H1 (cell line): ENCODE results near the gene HSPA6. TPM values are rescaled to one million over a fixed set of nuclear protein-coding genes. Genes with fewer than 3 reads are reported as not detected.

Source experiments
- CTCF ChIA-PET: fragments of 300-600 bp; sonication (Branson Sonifier 250); formaldehyde crosslinking; loops from one replicate; lab custom pipeline; 2021; ENCODE audit not compliant: partially characterized antibody; lab: Charles Lee
- POLR2A ChIA-PET: fragments of 300-600 bp; sonication (Branson Sonifier 250); formaldehyde crosslinking; loops from one replicate; lab custom pipeline; 2021; ENCODE audit warnings: inconsistent platforms; ENCODE audit not compliant: partially characterized antibody; lab: Charles Lee
- DNase-seq, 2 experiments: peaks; one replicate each; pipeline versions ENCODE4 v3.0.0 to v3.0.0-alpha.2; 2010 to 2022; ENCODE audit warnings: low spot score in 2 of 2, low read depth in 1 of 2, mixed read lengths in 1 of 2
- FAIRE-seq: peaks from 2 replicates; lab custom pipeline; 2011; peaks lifted over from hg19 to GRCh38; lab: Jason Lieb, UNC
- H2AFZ ChIP-seq: 2 replicates; pipeline ENCODE4 v1.8.1; 2012; ENCODE audit warnings: low read length, inconsistent platforms
- H2AK5ac ChIP-seq: 2 replicates; pipeline ENCODE4 v1.6.1; 2013; ENCODE audit warnings: low read depth, low read length
- H2BK120ac ChIP-seq: replicated peaks from 2 replicates; pipeline ENCODE3; 2013; ENCODE audit warnings: low read depth, low read length, inconsistent platforms
- H2BK12ac ChIP-seq: 2 replicates; pipeline ENCODE4 v1.6.1; 2013; ENCODE audit warnings: low read depth, low read length
- H2BK15ac ChIP-seq: 2 replicates; pipeline ENCODE4 v1.6.1; 2013; ENCODE audit warnings: low read length
- H2BK20ac ChIP-seq: 2 replicates; pipeline ENCODE4 v1.6.1; 2013; ENCODE audit warnings: low read length
- H2BK5ac ChIP-seq: 2 replicates; pipeline ENCODE4 v1.6.1; 2013; ENCODE audit warnings: low read depth, low read length
- H3K14ac ChIP-seq: 2 replicates; pipeline ENCODE4 v1.6.1; 2013; ENCODE audit warnings: inconsistent platforms; ENCODE audit not compliant: insufficient read length
- H3K18ac ChIP-seq: 2 replicates; pipeline ENCODE4 v1.6.1; 2013; ENCODE audit warnings: low read length; ENCODE audit errors: extremely low read depth
- H3K23ac ChIP-seq: 2 replicates; pipeline ENCODE4 v1.6.1; 2013; ENCODE audit warnings: inconsistent platforms; ENCODE audit not compliant: insufficient read length
- H3K23me2 ChIP-seq: 2 replicates; pipeline ENCODE4 v1.6.1; 2013; ENCODE audit warnings: low read depth, low read length
- H3K27ac ChIP-seq: 2 replicates; pipeline ENCODE4 v1.6.1; 2011; ENCODE audit warnings: low read depth, low read length, inconsistent platforms
- H3K27me3 ChIP-seq, 4 experiments: replicated peaks in 1 of 4; 1 replicate in 1 of 4; 2 replicates in 3 of 4; pipeline versions ENCODE4 v1.6.1 to v1.8.1; 2011 to 2013; ENCODE audit warnings: low read length in 3 of 4, mild to moderate bottlenecking in 3 of 4, inconsistent platforms in 2 of 4, mixed read lengths in 2 of 4, moderate library complexity in 1 of 4; ENCODE audit not compliant: control insufficient read depth in 3 of 4, insufficient read depth in 3 of 4; ENCODE audit errors: extremely low read depth in 1 of 4
- H3K36me3 ChIP-seq, 4 experiments: 2 replicates each; pipeline versions ENCODE4 v1.6.1 to v1.8.1; 2011 to 2013; ENCODE audit warnings: mild to moderate bottlenecking in 4 of 4, low read length in 3 of 4, moderate library complexity in 2 of 4, control low read depth in 1 of 4, inconsistent platforms in 1 of 4; ENCODE audit not compliant: insufficient read depth in 4 of 4, control insufficient read depth in 2 of 4
- H3K4ac ChIP-seq: replicated peaks from 2 replicates; pipeline ENCODE3; 2013; ENCODE audit warnings: low read length, low read depth, mixed read lengths, inconsistent platforms; ENCODE audit not compliant: insufficient read length
- H3K4me1 ChIP-seq, 4 experiments: replicated peaks in 1 of 4; 1 replicate in 1 of 4; 2 replicates in 3 of 4; pipeline versions ENCODE4 v1.6.1 to v1.8.1; 2011 to 2013; ENCODE audit warnings: low read length in 3 of 4, inconsistent platforms in 2 of 4, mixed read lengths in 1 of 4; ENCODE audit not compliant: insufficient read depth in 4 of 4, control insufficient read depth in 3 of 4
- H3K4me2 ChIP-seq, 2 experiments: 2 replicates each; pipeline versions ENCODE4 v1.6.1 to v1.8.1; 2011 to 2013; ENCODE audit warnings: low read depth in 2 of 2, low read length in 2 of 2, control low read depth in 1 of 2, inconsistent platforms in 1 of 2, mild to moderate bottlenecking in 1 of 2; ENCODE audit not compliant: insufficient read depth in 1 of 2
- H3K4me3 ChIP-seq, 4 experiments: fragments of 200-600, 300-600 bp in 1 of 4; sonication (generic), shearing (Covaris generic), sonication (Bioruptor Twin) in 1 of 4; 2 replicates each; pipeline versions ENCODE4 v1.5.1 to v1.8.1; 2011 to 2016; ENCODE audit warnings: low read length in 4 of 4, low read depth in 3 of 4, control low read depth in 2 of 4, inconsistent platforms in 2 of 4, mild to moderate bottlenecking in 2 of 4, mixed read lengths in 1 of 4, moderate library complexity in 1 of 4; ENCODE audit not compliant: insufficient read depth in 2 of 4; ENCODE audit errors: extremely low read depth in 1 of 4
- H3K56ac ChIP-seq: replicated peaks from 2 replicates; pipeline ENCODE3; 2013; ENCODE audit warnings: low read depth, mild to moderate bottlenecking, mixed read lengths, low read length, inconsistent platforms; ENCODE audit not compliant: insufficient read length
- H3K79me1 ChIP-seq: 2 replicates; pipeline ENCODE4 v1.6.1; 2013; ENCODE audit warnings: low read depth, low read length, control low read depth
- H3K79me2 ChIP-seq, 2 experiments: 2 replicates each; pipeline versions ENCODE4 v1.6.1 to v1.8.1; 2012 to 2013; ENCODE audit warnings: low read length in 2 of 2, mild to moderate bottlenecking in 2 of 2, inconsistent platforms in 1 of 2; ENCODE audit not compliant: insufficient read depth in 2 of 2, control insufficient read depth in 1 of 2
- H3K9ac ChIP-seq, 4 experiments: replicated peaks in 1 of 4; 1 replicate in 1 of 4; 2 replicates in 3 of 4; pipeline versions ENCODE4 v1.6.1 to v1.8.1; 2011 to 2013; ENCODE audit warnings: low read depth in 3 of 4, low read length in 3 of 4, control low read depth in 2 of 4, mild to moderate bottlenecking in 2 of 4, moderate library complexity in 2 of 4, inconsistent platforms in 1 of 4; ENCODE audit errors: extremely low read depth in 1 of 4
- H3K9me3 ChIP-seq, 2 experiments: 2 replicates each; pipeline versions ENCODE4 v1.6.1 to v1.8.1; 2012 to 2013; ENCODE audit warnings: mild to moderate bottlenecking in 2 of 2, moderate library complexity in 2 of 2, control low read depth in 1 of 2, inconsistent platforms in 1 of 2, low read depth in 1 of 2, low read length in 1 of 2, mixed read lengths in 1 of 2; ENCODE audit not compliant: insufficient read depth in 2 of 2
- H4K20me1 ChIP-seq, 2 experiments: replicated peaks in 1 of 2; 2 replicates each; pipeline versions ENCODE3 to v1.8.1; 2011 to 2013; ENCODE audit warnings: inconsistent platforms in 2 of 2, low read length in 2 of 2, mild to moderate bottlenecking in 1 of 2; ENCODE audit not compliant: insufficient read depth in 2 of 2, control insufficient read depth in 1 of 2
- H4K5ac ChIP-seq: 2 replicates; pipeline ENCODE4 v1.6.1; 2013; ENCODE audit warnings: low read length, low read depth, mixed read lengths, inconsistent platforms; ENCODE audit not compliant: insufficient read length
- H4K8ac ChIP-seq: 2 replicates; pipeline ENCODE4 v1.8.0; 2013; ENCODE audit warnings: mild to moderate bottlenecking, moderate library complexity, low read length, inconsistent platforms; ENCODE audit not compliant: insufficient read depth; ENCODE audit errors: extremely low read depth
- H4K91ac ChIP-seq: replicated peaks from 2 replicates; pipeline ENCODE3; 2013; ENCODE audit warnings: low read length, mixed read lengths, inconsistent platforms; ENCODE audit not compliant: insufficient read length
- CTCF ChIP-seq, 3 experiments: IDR thresholded peaks; 1 replicate in 2 of 3; 2 replicates in 1 of 3; pipeline versions ENCODE4 v1.5.1 to v1.6.1; 2011; ENCODE audit warnings: low read length in 3 of 3, mild to moderate bottlenecking in 3 of 3, inconsistent platforms in 2 of 3, low read depth in 1 of 3, moderate library complexity in 1 of 3; ENCODE audit not compliant: insufficient read depth in 1 of 3; ENCODE audit errors: control extremely low read depth in 1 of 3
- KDM1A ChIP-seq: fragments of 200-600, 300-600 bp; sonication (generic); IDR thresholded peaks from 2 replicates; pipeline ENCODE4 v1.7.1; 2016; ENCODE audit warnings: mild to moderate bottlenecking, low read length, borderline replicate concordance
- RAD21 ChIP-seq, 2 experiments: IDR thresholded peaks in 1 of 2; conservative IDR thresholded peaks in 1 of 2; 2 replicates each; pipeline ENCODE4 v1.6.1; 2011; ENCODE audit warnings: low read depth in 2 of 2, low read length in 2 of 2, improper control_type of control experiment in 1 of 2, inconsistent platforms in 1 of 2, mild to moderate bottlenecking in 1 of 2, moderate library complexity in 1 of 2
- WGBS, 2 experiments: shearing (Covaris generic) in 1 of 2; methylation state at CpG; one replicate each; pipeline versions ENCODE4 v1.1.6 to v1.1.7; 2013 to 2015; ENCODE audit warnings: low lambda C conversion rate in 2 of 2, mixed read lengths in 2 of 2, inconsistent platforms in 1 of 2, low coverage in 1 of 2, missing lambda C conversion rate in 1 of 2; ENCODE audit not compliant: insufficient replicate concordance in 2 of 2, insufficient coverage in 1 of 2, insufficient read length in 1 of 2; ENCODE audit errors: extremely low coverage in 1 of 2, missing lambda C conversion rate in 1 of 2; 5-methylcytosine and 5-hydroxymethylcytosine counted together
- polyA plus RNA-seq, 7 experiments: library from polyadenylated mRNA; depleted of rRNA in 3 of 7; stranded (reverse) in 5 of 7; unstranded in 2 of 7; fragments of >200 nt in 5 of 7; fragments of 200-250 nt in 2 of 7; gene quantifications; 1 replicate in 5 of 7; 2 replicates in 1 of 7; 4 replicates in 1 of 7; pipeline versions ENCODE4 v1.2.1 to v1.2.3, GENCODE V29; 2011 to 2013; ENCODE audit warnings: missing spikeins in 2 of 7, mixed read lengths in 2 of 7
- total RNA-seq: library from RNA; stranded (reverse); fragmentation: NEBNext Ultra II Directional; extraction: Animal tissue kit (Norgen Biotek cat#: 25700); gene quantifications from 2 replicates; pipeline ENCODE4 v1.2.1, GENCODE V29; 2021

HSPA6 gene
- total and polyA plus RNA-seq, 2 of the 8 experiments (the other 6 are each of a cell fraction or from before 2014, with no cell fraction given): 0.06 to 0.15 TPM

- peaks cover 2% of the 10 kb centered on the region; the same call in 1 of the 2 replicates for H3K23me2 ChIP-seq
- no peaks in the 10 kb centered on the region for H3K36me3 ChIP-seq
- H2AK5ac ChIP-seq: no peak overlapping the region
- no peak overlapping the region for H2BK12ac ChIP-seq
- 76% methylated on average over 3 of the region's 3 CpGs; no CpG with 5 or more reads in 1 of the 2 experiments for WGBS, 2 experiments
- H3K9ac ChIP-seq: no peak overlapping the region
- no peak overlapping the region for H3K4me3 ChIP-seq
- H3K14ac ChIP-seq: no peak overlapping the region
- peaks cover 0 to 7% of the 10 kb centered on the region in 2 experiments; a peak in 1 of 4 replicates for H3K9me3 ChIP-seq
- no peak overlapping the region for H2BK120ac ChIP-seq
- no peaks in the 10 kb centered on the region for H3K79me2 ChIP-seq
- H2BK20ac ChIP-seq: no peak overlapping the region
- no peaks in the 10 kb centered on the region for H4K20me1 ChIP-seq
- no peak overlapping the region for H2BK15ac ChIP-seq
- no peak overlapping the region for H2BK5ac ChIP-seq
- H3K4me2 ChIP-seq: no peak overlapping the region
- peaks cover 0 to 6% (median 0%) of the 10 kb centered on the region in 4 experiments; a peak in 4 of 7 replicates for H3K27me3 ChIP-seq
- H3K79me1 ChIP-seq: no peaks in the 10 kb centered on the region
- CTCF ChIA-PET: interaction anchor here (0.6 to 3.9 kb wide), 11 partner anchors 9 to 1221 kb away, joined by 3 to 45 read pairs (median 5); no protein-coding TSS in a partner anchor
- H3K18ac ChIP-seq: no peak overlapping the region
- DNase-seq (no peak), FAIRE-seq (no peak)
- H3K27ac ChIP-seq: no peak overlapping the region
- H4K8ac ChIP-seq: no peak overlapping the region
- POLR2A ChIA-PET: no interaction called here
- H4K5ac ChIP-seq: no peak overlapping the region
- H3K4me1 ChIP-seq: no peaks in the 10 kb centered on the region
- H3K4ac ChIP-seq: no peak overlapping the region
- no peak overlapping the region for H2AFZ ChIP-seq
- H3K23ac ChIP-seq: no peak overlapping the region
- no peak overlapping the region for H4K91ac ChIP-seq
- no peak for TF ChIP-seq KDM1A
- TF ChIP-seq CTCF (IDR thresholded peaks at IDR 0.05; ENCODE audit: control extremely low read depth in 1 of 3, insufficient read depth in 1 of 3, low read depth in 1 of 3, low read length in 3 of 3): peak in 1 of 3 experiments; percentile 24; a peak in 1 of 4 replicates
- 0 out of 4 replicates have a peak, but pooled peaks of 1 of the 2 experiments have one; percentile 11 for TF ChIP-seq RAD21 (IDR thresholded peaks at IDR 0.05 in 1 of 2, conservative IDR thresholded peaks at IDR 0.05 in 1 of 2; ENCODE audit: low read depth in 2 of 2, low read length in 2 of 2)
- no peak overlapping the region for H3K56ac ChIP-seq
Observed at GRCh38 chr1:161483361-161483760, 41.0 kb upstream of the HSPA6 start.
